Ishikawa (cell line): Measurements from ENCODE around the gene ZNF700.

Experiments used
- CREB1 ChIP-seq: IDR thresholded peaks from 2 replicates; pipeline ENCODE4 v1.6.1; 2012; ENCODE audit warnings: low read depth
- EGR1 ChIP-seq: IDR thresholded peaks from 2 replicates; pipeline ENCODE4 v1.6.1; 2012
- EP300 ChIP-seq: IDR thresholded peaks from 2 replicates; pipeline ENCODE4 v1.6.1; 2012; ENCODE audit warnings: borderline replicate concordance
- FOXM1 ChIP-seq: IDR thresholded peaks from 2 replicates; pipeline ENCODE4 v1.6.1; 2012; ENCODE audit warnings: low read depth, borderline replicate concordance
- MAX ChIP-seq: IDR thresholded peaks from 2 replicates; pipeline ENCODE4 v1.6.1; 2012
- NFIC ChIP-seq: IDR thresholded peaks from 2 replicates; pipeline ENCODE4 v1.6.1; 2012
- RAD21 ChIP-seq: IDR thresholded peaks from 2 replicates; pipeline ENCODE4 v1.6.1; 2012; ENCODE audit warnings: low read depth
- REST ChIP-seq: IDR thresholded peaks from 2 replicates; pipeline ENCODE4 v1.6.1; 2012; ENCODE audit warnings: low read depth, mild to moderate bottlenecking
- TAF1 ChIP-seq: IDR thresholded peaks from 2 replicates; pipeline ENCODE4 v1.6.1; 2012; ENCODE audit warnings: low read depth, mild to moderate bottlenecking
- TCF12 ChIP-seq: IDR thresholded peaks from 2 replicates; pipeline ENCODE4 v1.6.1; 2012; ENCODE audit warnings: low read depth
- TEAD4 ChIP-seq: IDR thresholded peaks from 2 replicates; pipeline ENCODE4 v1.6.1; 2012
- USF1 ChIP-seq: IDR thresholded peaks from 2 replicates; pipeline ENCODE4 v1.6.1; 2012
- YY1 ChIP-seq: IDR thresholded peaks from 2 replicates; pipeline ENCODE4 v1.6.1; 2012; ENCODE audit warnings: low read depth
- ZBTB7A ChIP-seq: IDR thresholded peaks from 2 replicates; pipeline ENCODE4 v1.6.1; 2012; ENCODE audit warnings: low read depth

DNA sequence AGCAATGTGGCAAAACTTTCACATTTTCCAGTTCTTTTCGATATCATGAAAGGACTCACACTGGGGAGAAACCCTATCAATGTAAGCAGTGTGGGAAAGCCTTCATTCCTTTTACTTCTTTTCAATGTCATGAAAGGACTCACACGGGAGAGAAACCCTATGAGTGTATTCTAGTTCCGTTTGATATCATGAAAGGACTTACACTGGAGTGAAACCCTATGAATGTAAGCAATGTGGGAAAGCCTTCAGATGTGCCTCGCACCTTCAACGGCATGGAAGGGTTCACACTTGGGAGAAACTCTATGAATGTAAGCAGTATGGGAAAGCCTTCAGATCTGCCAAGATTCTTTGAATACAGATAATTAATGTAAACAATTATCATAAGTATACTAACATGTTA, 25.4 kb downstream of the ZNF700 start:
- TF ChIP-seq MAX, result no peak
- TF ChIP-seq YY1, result no peak
- TF ChIP-seq REST, result no peak
- no peak for TF ChIP-seq EGR1
- TF ChIP-seq EP300, result no peak
- TF ChIP-seq RAD21, result no peak
- TF ChIP-seq NFIC, result no peak
- no peak for TF ChIP-seq ZBTB7A
- TF ChIP-seq TCF12, result no peak
- no peak for TF ChIP-seq TAF1
- no peak for TF ChIP-seq TEAD4
- TF ChIP-seq CREB1, result no peak
- no peak for TF ChIP-seq FOXM1
- no peak for TF ChIP-seq USF1
